ENCODE data around the gene NMT2.

The NMT2 gene

DNA sequence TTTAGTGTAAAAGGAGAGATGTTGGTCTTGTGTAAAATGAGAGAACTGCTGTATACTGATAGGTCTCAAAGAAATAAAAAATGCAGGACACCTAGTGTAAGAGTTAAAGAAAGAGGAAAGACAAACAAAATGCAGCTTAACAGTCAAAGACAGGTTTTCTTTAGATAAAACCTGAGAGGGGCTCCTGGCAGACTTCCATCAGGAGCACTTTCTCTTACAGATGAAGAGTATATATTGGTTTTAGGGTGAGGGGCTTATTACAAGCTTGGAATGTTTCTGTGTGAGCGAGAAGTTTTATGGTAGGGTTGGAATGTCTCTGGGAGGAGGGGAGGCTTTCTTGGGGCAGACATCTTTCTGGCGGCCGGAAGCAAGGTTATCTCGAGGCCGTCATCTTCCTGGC is 96.1 kb downstream of the NMT2 start:
- no peak overlapping the region for H3K4me3 ChIP-seq (ENCODE audit: low read length)
- no peak for TF ChIP-seq ZNF274 (IDR thresholded peaks at IDR 0.05; ENCODE audit: low read depth, low read length)

- no peak overlapping the region for H3K4me3 ChIP-seq (ENCODE audit: low read length)
- TF ChIP-seq ZNF274 (IDR thresholded peaks at IDR 0.05; ENCODE audit: low read depth, low read length) = no peak
These were observed 99.3 kb downstream of the NMT2 start for GRCh38 chr10:15069230-15069629.

GRCh38 chr10:15068802-15069201 is 99.7 kb downstream of the NMT2 start:
- TF ChIP-seq ZNF274 (IDR thresholded peaks at IDR 0.05; ENCODE audit: low read depth, low read length) = no peak

DNA sequence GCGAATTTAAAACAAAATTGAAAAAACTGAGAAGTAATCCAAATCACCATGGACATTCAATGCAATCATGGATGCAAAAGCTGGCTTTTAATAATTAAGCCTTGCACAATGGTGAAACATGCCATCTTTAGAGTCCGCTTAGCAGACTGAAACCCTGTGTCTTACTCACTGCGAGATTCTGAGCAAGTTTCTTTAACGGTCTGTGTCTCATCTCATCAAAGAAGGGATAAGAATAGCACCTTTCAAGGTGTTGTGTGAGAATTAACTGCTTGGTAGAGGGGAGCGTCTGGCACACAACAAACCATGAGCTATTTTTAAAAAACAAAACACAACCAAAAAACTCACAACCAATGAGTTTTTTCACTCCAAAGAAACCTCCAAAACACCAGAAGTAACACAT is 101.3 kb downstream of the NMT2 start:
- TF ChIP-seq ZNF274 (IDR thresholded peaks at IDR 0.05; ENCODE audit: low read depth, low read length) = no peak
- H3K4me3 ChIP-seq (ENCODE audit: low read length) = no peak overlapping the region

More at GRCh38 chr10:15068802-15069201, 99.7 kb downstream of the NMT2 start:
- no peak overlapping the region for H3K4me3 ChIP-seq (ENCODE audit: low read length)

DNA sequence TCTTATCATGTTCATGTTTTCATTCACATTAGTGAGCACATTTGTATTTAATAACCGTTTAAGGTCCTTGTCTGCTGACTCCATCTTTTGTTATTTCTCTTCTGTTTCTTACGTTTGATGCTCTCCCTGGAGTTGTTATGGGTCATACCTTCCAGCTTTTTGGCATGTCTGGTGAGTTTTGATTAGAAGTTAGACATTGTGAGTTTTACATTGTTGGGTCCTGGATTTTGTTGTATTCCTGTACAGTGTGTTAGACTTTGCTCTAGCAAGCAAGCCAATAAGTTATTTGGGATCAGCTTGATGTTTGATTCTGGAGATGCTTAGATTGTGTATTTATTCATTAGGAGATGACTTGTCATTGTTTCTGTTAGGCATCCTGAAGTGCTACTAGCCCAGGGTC is 107.9 kb downstream of the NMT2 start:
- no peak for TF ChIP-seq ZNF274 (IDR thresholded peaks at IDR 0.05; ENCODE audit: low read depth, low read length)
- no peak overlapping the region for H3K4me3 ChIP-seq (ENCODE audit: low read length)

GRCh38 chr10:15059914-15060313 is 108.6 kb downstream of the NMT2 start:
- no peak overlapping the region for H3K4me3 ChIP-seq (ENCODE audit: low read length)
- no peak for TF ChIP-seq ZNF274 (IDR thresholded peaks at IDR 0.05; ENCODE audit: low read depth, low read length)

GRCh38 chr10:15058689-15059088 is 109.8 kb downstream of the NMT2 start:
- H3K4me3 ChIP-seq (ENCODE audit: low read length) = no peak overlapping the region
- no peak for TF ChIP-seq ZNF274 (IDR thresholded peaks at IDR 0.05; ENCODE audit: low read depth, low read length)

Measured in GM08714 (cell line).